ENCODE measurements around the gene TPCN1.

GRCh38 chr12:113345318-113345717 is 124.1 kb downstream of the TPCN1 start:
- no peak for TF ChIP-seq POLR2A (IDR thresholded peaks at IDR 0.05)
- TF ChIP-seq, protein P1, sequence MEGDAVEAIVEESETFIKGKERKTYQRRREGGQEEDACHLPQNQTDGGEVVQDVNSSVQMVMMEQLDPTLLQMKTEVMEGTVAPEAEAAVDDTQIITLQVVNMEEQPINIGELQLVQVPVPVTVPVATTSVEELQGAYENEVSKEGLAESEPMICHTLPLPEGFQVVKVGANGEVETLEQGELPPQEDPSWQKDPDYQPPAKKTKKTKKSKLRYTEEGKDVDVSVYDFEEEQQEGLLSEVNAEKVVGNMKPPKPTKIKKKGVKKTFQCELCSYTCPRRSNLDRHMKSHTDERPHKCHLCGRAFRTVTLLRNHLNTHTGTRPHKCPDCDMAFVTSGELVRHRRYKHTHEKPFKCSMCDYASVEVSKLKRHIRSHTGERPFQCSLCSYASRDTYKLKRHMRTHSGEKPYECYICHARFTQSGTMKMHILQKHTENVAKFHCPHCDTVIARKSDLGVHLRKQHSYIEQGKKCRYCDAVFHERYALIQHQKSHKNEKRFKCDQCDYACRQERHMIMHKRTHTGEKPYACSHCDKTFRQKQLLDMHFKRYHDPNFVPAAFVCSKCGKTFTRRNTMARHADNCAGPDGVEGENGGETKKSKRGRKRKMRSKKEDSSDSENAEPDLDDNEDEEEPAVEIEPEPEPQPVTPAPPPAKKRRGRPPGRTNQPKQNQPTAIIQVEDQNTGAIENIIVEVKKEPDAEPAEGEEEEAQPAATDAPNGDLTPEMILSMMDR (IDR thresholded peaks at IDR 0.05) = no peak
